Uterus (tissue), 2 donors: ENCODE measurements around the gene CELA3B.
"Not testable (repeated sequence)": the region's sequence is repeated elsewhere in the genome, so short reads cannot be mapped to it uniquely, and the experiment has no call there.

ENCODE experiments used
- POLR2A ChIP-seq, 2 donors: fragments of 450-650 bp; IDR thresholded peaks; one replicate each; pipeline ENCODE4 v1.6.1; 2016; ENCODE audit warnings: antibody characterized with exemption in 2 of 2, mild to moderate bottlenecking in 1 of 2, moderate library complexity in 1 of 2
- TF ChIP-seq, protein P1 (sequence below), 4 experiments: fragments of 200-600 bp in 2 of 4; fragments of 450-650 bp in 2 of 4; sonication (generic) in 2 of 4; IDR thresholded peaks; one replicate each; pipeline ENCODE4 v1.5.1; 2016 to 2019; ENCODE audit warnings: antibody characterized with exemption in 4 of 4, mild to moderate bottlenecking in 2 of 4, moderate library complexity in 1 of 4

GRCh38 chr1:22002461-22002860 is 25.6 kb downstream of the CELA3B start:
- TF ChIP-seq POLR2A (IDR thresholded peaks at IDR 0.05): not testable (repeated sequence)
- TF ChIP-seq, protein P1, sequence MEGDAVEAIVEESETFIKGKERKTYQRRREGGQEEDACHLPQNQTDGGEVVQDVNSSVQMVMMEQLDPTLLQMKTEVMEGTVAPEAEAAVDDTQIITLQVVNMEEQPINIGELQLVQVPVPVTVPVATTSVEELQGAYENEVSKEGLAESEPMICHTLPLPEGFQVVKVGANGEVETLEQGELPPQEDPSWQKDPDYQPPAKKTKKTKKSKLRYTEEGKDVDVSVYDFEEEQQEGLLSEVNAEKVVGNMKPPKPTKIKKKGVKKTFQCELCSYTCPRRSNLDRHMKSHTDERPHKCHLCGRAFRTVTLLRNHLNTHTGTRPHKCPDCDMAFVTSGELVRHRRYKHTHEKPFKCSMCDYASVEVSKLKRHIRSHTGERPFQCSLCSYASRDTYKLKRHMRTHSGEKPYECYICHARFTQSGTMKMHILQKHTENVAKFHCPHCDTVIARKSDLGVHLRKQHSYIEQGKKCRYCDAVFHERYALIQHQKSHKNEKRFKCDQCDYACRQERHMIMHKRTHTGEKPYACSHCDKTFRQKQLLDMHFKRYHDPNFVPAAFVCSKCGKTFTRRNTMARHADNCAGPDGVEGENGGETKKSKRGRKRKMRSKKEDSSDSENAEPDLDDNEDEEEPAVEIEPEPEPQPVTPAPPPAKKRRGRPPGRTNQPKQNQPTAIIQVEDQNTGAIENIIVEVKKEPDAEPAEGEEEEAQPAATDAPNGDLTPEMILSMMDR (IDR thresholded peaks at IDR 0.05): not testable (repeated sequence)
